ENCODE results near the gene ABRACL. TPM values are rescaled to one million over a fixed set of nuclear protein-coding genes. Genes with fewer than 3 reads are reported as not detected.

ABRACL gene
- total RNA-seq, 4 donors from 2014 or later, result 4.6 to 10.1 (median 7.1) TPM

GRCh38 chr6:139051396-139052060 is 23.0 kb downstream of the ABRACL start:
- no peak overlapping the region for H3K4me3 ChIP-seq
- no peak for DNase-seq (ENCODE audit: extremely low spot score)
- H3K4me1 ChIP-seq, result peaks cover 0 to 4% (median 0%) of the 10 kb centered on the region in 4 donors
- H3K9me3 ChIP-seq, result no peaks in the 10 kb centered on the region
- TF ChIP-seq POLR2AphosphoS5 (IDR thresholded peaks at IDR 0.05) (no peak), POLR2A (IDR thresholded peaks at IDR 0.05; ENCODE audit: low read depth) (no peak), EP300 (IDR thresholded peaks at IDR 0.05) (no peak)
- TF ChIP-seq, protein P1, sequence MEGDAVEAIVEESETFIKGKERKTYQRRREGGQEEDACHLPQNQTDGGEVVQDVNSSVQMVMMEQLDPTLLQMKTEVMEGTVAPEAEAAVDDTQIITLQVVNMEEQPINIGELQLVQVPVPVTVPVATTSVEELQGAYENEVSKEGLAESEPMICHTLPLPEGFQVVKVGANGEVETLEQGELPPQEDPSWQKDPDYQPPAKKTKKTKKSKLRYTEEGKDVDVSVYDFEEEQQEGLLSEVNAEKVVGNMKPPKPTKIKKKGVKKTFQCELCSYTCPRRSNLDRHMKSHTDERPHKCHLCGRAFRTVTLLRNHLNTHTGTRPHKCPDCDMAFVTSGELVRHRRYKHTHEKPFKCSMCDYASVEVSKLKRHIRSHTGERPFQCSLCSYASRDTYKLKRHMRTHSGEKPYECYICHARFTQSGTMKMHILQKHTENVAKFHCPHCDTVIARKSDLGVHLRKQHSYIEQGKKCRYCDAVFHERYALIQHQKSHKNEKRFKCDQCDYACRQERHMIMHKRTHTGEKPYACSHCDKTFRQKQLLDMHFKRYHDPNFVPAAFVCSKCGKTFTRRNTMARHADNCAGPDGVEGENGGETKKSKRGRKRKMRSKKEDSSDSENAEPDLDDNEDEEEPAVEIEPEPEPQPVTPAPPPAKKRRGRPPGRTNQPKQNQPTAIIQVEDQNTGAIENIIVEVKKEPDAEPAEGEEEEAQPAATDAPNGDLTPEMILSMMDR (IDR thresholded peaks at IDR 0.05), result no peak
- 92% methylated on average over 5 of the region's 5 CpGs for WGBS
- no peaks in the 10 kb centered on the region for H3K27me3 ChIP-seq
- H3K27ac ChIP-seq (replicated peaks in 1 of 4), result no peak overlapping the region
- intact Hi-C loops (cut with DNase I), result no loop called here
- no peaks in the 10 kb centered on the region for H3K36me3 ChIP-seq

DNA sequence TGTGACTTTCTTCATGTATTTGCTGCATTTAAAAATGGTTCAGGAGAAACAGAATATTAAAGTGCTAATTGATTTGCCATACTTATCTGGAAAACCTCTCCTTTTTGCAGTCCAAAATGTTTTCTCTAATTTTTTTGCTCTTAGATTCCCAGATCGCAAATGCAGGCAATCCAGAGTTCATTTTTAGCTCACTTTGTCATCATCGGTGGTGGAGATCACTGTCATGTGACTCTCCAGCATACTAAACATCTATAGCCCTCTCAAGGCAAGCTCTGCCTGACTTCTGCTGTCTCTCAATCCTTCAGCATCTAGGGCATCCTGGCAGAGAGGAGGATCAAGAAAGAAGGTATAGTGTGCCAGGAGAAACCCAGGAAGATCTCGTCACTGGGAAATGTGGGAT is 24.8 kb downstream of the ABRACL start:
- TF ChIP-seq POLR2A (IDR thresholded peaks at IDR 0.05; ENCODE audit: low read depth) (no peak), EP300 (IDR thresholded peaks at IDR 0.05) (no peak), POLR2AphosphoS5 (IDR thresholded peaks at IDR 0.05) (no peak)
- TF ChIP-seq, protein P1 (IDR thresholded peaks at IDR 0.05), result no peak
- H3K4me3 ChIP-seq, result no peak overlapping the region
- intact Hi-C loops (cut with DNase I), result no loop called here
- H3K9me3 ChIP-seq, result no peaks in the 10 kb centered on the region
- no peak for DNase-seq (ENCODE audit: extremely low spot score)
- WGBS, result 66% methylated on average over 3 of the region's 3 CpGs
- no peaks in the 10 kb centered on the region for H3K36me3 ChIP-seq
- peaks cover 0 to 4% (median 0%) of the 10 kb centered on the region in 4 donors for H3K4me1 ChIP-seq
- no peaks in the 10 kb centered on the region for H3K27me3 ChIP-seq
- H3K27ac ChIP-seq (replicated peaks in 1 of 4), result no peak overlapping the region

DNA sequence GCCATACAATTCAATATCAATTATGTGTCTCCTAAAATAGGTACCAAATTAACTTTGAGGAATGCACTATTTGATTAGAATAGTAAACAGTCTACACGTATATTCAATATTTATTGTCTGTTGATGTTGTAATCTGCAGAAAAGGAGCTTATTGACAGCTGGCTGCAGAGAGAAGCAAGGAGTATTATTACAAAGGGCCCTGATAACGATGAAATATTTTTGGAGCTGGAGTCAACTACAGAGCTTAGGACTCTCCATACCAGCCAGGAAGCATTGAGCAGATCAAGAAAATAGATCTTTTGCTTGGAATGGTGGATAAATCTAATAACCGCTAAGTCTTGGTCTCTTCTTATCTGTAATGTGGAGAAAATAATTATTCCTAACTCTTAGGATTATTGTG is 25.5 kb downstream of the ABRACL start:
- H3K4me3 ChIP-seq, result no peak overlapping the region
- H3K27ac ChIP-seq (replicated peaks in 1 of 4), result no peak overlapping the region
- H3K9me3 ChIP-seq, result no peaks in the 10 kb centered on the region
- no peaks in the 10 kb centered on the region for H3K36me3 ChIP-seq
- no peak for DNase-seq (ENCODE audit: extremely low spot score)
- no peaks in the 10 kb centered on the region for H3K27me3 ChIP-seq
- 92% methylated on average over 3 of the region's 3 CpGs for WGBS
- TF ChIP-seq POLR2A (IDR thresholded peaks at IDR 0.05; ENCODE audit: low read depth) (no peak), EP300 (IDR thresholded peaks at IDR 0.05) (no peak), POLR2AphosphoS5 (IDR thresholded peaks at IDR 0.05) (no peak)
- TF ChIP-seq, protein P1 (IDR thresholded peaks at IDR 0.05), result no peak
- peaks cover 0 to 4% (median 0%) of the 10 kb centered on the region in 4 donors for H3K4me1 ChIP-seq
- intact Hi-C loops (cut with DNase I), result no loop called here

GRCh38 chr6:139055709-139056108 is 27.2 kb downstream of the ABRACL start:
- 96% methylated on average over 2 of the region's 2 CpGs for WGBS
- TF ChIP-seq, protein P1 (IDR thresholded peaks at IDR 0.05), result no peak
- no peak for TF ChIP-seq POLR2A (IDR thresholded peaks at IDR 0.05; ENCODE audit: low read depth)
- TF ChIP-seq EP300 (IDR thresholded peaks at IDR 0.05), result no peak
- TF ChIP-seq POLR2AphosphoS5 (IDR thresholded peaks at IDR 0.05), result no peak
- no peak for DNase-seq (ENCODE audit: extremely low spot score)
- Histone ChIP-seq H3K9me3 (no peaks in the 10 kb centered on the region), H3K4me1 (peaks cover 0 to 4% (median 0%) of the 10 kb centered on the region in 4 donors), H3K36me3 (no peaks in the 10 kb centered on the region), H3K27ac (replicated peaks in 1 of 4) (no peak overlapping the region), H3K4me3 (no peak overlapping the region), H3K27me3 (no peaks in the 10 kb centered on the region)
- intact Hi-C loops (cut with DNase I), result no loop called here

GRCh38 chr6:139058029-139058428 is 29.5 kb downstream of the ABRACL start:
- TF ChIP-seq POLR2AphosphoS5 (IDR thresholded peaks at IDR 0.05) (no peak), EP300 (IDR thresholded peaks at IDR 0.05) (no peak), POLR2A (IDR thresholded peaks at IDR 0.05; ENCODE audit: low read depth) (no peak)
- TF ChIP-seq, protein P1 (IDR thresholded peaks at IDR 0.05), result no peak
- intact Hi-C loops (cut with DNase I), result no loop called here
- Histone ChIP-seq H3K27ac (replicated peaks in 1 of 4) (no peak overlapping the region), H3K9me3 (no peaks in the 10 kb centered on the region), H3K4me3 (no peak overlapping the region), H3K36me3 (no peaks in the 10 kb centered on the region), H3K27me3 (no peaks in the 10 kb centered on the region), H3K4me1 (peaks cover 0 to 4% (median 0%) of the 10 kb centered on the region in 4 donors)
- no peak for DNase-seq (ENCODE audit: extremely low spot score)
- whole genome bisulfite sequencing, result 84% methylated on average over 3 of the region's 3 CpGs

Measured in esophagus muscularis mucosa (tissue), 4 donors.